Activated CD4-positive, CD25-positive, alpha-beta regulatory T cell (primary cell): ENCODE measurements around the gene MCTP1.

Experiments
- DNase-seq, 4 experiments: peaks; one replicate each; lab custom pipeline; 2025; lab: John Stamatoyannopoulos, UW

MCTP1 gene

DNA sequence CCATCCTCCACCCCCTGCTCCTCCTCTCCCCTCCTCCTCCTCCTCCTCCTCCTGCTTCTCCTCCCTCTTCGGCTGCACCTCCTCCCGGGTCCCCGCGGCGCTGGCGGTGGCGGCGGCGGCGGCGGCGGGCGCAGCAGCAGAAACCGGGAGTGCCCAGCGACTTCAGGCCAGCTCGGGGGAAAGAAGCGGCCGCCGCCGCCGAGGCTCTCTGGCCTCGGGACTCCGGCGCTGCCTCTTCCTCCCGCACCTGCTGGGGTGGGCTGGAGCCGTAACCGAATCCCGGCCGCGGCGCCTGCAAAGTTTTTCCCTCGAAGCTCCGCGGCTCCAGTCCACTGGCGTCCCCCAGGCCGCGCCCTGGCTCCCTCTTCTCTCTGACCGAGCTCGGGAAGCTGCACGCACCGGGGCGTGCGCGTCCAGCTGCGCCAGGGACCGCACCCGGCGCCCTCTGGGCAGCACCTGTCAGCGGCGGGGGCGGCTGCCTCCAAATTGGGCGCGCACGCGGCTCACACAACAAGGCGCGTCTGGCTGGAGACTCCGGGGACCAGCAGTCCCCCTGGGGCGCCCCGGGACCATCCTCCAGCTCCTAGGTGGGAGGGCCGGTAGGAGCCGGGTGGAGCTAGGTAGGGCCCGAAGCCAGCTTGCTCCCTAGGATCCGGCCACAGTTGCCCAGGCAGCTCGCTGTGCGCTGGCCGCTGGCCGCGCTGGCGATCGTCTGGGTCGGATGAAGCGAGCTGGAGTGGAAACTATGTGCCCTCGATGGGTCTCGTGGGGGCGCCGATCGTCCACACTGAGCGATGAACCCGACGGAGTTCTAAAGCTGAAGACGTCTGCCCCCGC lies at the start of gene MCTP1:
Gene MCTP1, minus strand, starts transcription at position 523 of the 837 bp plus-strand sequence.
- no peak for DNase-seq

GRCh38 chr5:95332158-95332557 lies 47.3 kb upstream of the MCTP1 start:
- DNase-seq = no peak

- DNase-seq = no peak
Measured at GRCh38 chr5:95331358-95331757, 46.5 kb upstream of the MCTP1 start.

DNA sequence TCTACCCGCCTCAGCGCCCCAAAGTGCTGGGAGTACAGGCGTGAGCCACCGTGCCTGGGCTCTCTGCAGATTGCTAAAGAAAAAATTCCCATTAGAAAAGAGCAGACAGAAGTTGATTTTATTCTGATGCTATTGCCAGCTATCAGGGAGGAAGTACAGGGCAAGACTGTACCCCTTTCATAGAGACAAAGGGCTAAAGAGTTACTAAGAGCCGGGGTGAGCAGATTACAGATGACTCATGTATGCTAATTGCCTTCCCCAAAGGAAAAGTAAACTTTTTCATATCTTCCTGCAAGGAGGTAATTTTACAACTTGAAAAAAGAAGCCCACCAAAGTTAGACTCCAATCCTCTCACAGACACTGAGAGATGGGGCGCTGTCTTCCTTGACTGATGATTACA lies 42.3 kb upstream of the MCTP1 start:
- no peak for DNase-seq

DNA sequence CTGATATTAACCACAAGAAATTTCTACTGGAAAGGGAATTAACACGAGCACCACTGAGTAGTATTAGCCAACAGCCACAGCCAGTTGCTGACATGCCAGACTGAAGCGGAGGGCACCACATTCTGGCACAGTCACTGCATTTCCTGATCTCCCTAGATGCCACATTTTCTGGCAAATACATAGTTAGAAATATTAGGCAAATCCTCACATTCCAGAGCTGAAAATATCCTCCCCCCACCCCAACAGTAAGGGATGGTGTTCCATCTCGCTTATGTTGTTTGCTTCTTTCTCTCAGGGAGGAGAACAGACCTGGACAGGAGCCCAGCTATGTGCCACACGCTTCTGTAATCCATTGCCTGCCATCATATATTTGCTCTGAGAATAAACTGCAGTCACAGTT lies 32.8 kb upstream of the MCTP1 start:
- DNase-seq = no peak

DNA sequence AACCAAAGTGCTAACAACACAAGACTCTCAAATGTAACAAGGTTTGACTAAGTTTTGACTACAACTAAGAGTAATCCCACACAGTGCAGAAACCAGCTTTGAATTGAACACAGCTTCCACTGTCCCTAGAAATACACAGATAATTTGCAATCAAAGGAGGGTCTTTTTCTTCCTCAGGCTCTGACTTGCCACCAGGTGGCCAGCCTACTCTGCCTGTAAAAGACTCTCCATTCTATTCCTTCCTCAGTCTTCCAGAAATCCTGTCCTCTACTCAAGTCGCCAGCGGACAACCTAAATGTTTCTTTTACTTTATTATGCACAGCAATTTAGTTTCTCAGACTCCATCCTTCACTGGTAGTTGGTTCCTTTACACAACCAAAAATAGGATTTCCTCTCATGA lies 32.2 kb upstream of the MCTP1 start:
- no peak for DNase-seq

DNA sequence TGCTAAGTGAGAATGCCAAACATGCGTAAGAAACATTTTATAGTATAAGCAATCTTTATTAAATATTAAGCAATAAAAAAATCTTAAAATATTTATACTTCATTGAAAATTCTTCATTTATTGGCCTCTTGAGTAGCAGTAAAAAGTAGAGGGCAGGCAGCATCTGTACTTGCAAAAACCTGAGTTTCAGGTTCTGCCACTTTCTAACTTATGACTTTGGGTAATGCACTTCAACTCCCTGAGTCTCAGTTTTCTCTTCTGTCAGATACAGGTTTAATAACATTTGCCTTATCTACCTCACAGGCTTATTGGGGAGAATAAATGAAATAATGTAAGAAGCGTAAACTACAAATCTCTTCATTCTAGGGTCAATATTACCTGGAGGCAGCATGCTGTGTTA lies 19.8 kb upstream of the MCTP1 start:
- DNase-seq = no peak

DNA sequence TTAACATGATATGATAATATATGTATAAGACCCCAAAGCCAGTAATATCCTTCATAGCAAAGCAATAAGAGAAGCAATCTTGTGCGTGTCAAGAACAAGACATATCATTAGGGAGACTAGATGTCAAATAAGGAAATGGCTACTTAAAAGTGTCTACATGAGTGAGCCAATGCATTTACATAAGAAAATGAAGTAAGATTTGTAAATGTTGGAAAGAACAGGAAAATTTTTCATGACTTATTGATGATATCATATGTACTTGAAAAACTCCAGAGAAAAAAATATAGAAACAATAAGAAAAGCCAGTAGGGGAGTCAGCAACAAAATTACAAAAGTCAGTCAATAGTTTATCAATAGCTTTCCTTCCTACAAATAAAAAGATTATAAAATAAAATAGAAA lies 13.8 kb upstream of the MCTP1 start:
- no peak for DNase-seq

DNA sequence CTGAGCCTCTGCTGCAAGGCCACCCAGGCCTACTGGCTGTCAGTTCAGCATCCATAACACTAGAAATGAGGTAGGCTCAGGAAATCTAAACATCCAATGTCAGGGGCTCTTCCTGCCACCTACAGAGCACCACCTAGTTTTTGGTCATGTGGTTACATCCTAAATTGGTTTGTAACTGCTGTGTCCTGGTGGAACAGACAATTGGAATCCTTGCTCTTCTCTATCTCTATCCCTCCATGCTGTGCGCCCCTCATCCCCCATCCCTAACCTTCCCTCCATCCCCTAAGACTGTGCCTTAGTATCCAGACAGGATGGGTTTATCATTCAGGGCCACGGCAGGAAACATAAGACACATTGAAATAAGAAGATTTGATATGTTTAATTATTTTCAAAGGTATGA lies 11.4 kb upstream of the MCTP1 start:
- no peak for DNase-seq

GRCh38 chr5:95285409-95285755 lies 488 bp upstream of the MCTP1 start:
- DNase-seq = no peak

DNA sequence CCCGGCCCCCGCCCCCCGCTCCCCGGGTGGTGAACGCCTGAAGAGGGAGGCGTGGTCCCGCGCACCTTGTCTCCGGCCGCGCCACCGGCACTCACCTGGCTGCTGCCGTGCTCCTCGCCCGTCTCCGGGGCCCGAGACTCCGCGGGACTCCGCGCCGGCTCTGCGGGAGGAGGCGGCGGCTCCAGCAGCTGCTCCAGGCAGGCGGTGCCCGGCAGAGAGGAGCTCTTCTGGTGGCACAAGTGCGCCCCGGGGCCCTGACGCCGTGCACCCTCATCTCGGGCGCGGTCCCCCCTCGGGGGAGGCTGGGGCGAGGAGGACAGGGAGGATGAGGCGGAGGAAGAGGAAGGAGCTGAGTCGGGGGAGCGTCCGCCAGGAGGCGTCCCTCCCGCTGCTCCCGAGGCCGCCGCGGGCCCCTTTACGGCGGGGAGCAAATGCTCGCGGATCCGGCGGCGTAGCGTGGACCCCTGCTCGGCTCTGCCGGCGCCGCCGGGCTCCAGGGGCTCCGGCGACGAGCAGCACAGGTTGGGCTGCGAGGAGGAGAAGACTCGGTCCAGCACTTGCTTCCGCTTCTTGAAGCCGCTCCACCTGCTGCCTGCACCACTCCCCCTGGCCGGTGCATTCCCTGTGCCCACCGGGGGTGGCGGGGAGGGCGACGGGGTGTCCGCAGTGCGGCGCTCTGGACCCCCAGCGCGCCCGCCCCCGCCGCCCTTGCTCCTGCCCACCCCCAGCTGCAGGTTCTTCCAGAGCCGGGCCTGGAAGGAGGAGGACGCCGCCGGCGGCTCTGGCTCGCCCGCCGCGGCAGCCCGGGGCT lies 928 bp downstream of the MCTP1 start:
- no peak for DNase-seq

- DNase-seq = no peak
Measured at GRCh38 chr5:95283022-95283615, 1.8 kb downstream of the MCTP1 start.

GRCh38 chr5:95281226-95281625 lies 3.7 kb downstream of the MCTP1 start:
- DNase-seq = no peak

DNA sequence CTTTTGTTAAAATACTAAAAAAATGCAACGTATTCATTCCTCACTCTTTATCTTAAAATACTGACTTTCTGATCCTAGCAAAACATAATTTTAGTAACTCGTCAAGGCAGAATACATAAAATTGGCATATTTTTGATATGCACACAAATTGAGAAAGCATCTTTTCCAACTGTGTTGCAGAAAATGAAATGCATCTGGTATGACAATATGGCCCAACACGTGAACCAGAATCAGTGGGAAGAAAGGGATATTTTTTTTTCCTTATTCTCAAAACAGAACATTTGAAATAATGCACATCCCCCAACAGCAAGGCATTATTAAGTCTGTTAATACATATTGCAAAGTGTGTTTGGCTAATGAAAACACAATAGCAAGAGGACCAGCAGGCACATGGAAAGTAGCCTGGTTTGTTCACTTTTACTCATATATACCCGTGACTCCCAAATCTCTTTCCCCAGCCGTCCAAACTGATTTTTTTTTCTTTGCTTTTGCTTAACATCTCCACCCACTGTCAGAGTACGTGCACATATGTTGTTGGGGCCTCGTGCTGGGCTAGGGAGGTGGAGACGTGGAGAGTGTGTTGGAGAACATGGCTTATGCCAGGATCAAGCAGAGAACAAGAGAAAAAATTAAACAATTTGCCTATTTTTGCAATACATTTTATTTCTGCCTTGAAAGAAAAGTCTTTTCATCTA lies 4.3 kb downstream of the MCTP1 start:
- DNase-seq = no peak

GRCh38 chr5:95274011-95274410 lies 10.9 kb downstream of the MCTP1 start:
- DNase-seq = no peak

GRCh38 chr5:95272316-95272929 lies 12.5 kb downstream of the MCTP1 start:
- DNase-seq = no peak

GRCh38 chr5:95262933-95263660 lies 21.8 kb downstream of the MCTP1 start:
- no peak for DNase-seq

DNA sequence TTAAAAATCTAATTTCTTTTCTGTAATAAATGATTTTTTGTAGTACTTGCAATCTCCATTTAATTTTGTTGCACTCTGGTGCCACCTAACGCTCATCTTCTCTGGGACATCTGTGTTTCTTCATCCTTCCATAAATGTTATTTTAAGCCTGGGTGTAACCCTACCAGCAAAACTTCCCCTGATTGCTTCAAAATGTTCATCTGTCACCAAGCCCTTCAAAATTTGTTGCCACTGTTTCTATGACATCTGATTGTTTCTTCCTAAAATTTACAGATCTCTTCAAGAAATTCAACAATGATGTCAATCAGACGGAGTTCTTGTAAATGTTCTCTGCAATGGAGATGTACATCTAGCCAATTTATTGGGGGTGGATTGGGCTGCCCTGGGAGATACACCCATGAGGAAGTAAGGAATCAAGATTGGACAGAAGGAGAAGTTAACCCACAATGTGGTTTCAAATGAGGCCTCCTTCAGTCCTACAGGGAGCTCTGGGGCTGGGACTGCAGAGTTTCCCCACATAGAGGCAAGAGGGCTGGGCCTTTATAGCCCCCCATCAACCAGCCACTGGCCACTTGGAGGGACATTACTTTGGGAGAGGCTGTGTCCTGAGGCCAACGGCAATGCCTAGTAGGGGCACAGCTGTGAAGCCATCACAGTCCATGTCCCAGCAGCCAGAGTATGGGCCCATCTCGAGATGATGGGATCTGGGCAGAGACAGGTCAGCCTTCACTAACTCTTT lies 23.3 kb downstream of the MCTP1 start:
- no peak for DNase-seq

DNA sequence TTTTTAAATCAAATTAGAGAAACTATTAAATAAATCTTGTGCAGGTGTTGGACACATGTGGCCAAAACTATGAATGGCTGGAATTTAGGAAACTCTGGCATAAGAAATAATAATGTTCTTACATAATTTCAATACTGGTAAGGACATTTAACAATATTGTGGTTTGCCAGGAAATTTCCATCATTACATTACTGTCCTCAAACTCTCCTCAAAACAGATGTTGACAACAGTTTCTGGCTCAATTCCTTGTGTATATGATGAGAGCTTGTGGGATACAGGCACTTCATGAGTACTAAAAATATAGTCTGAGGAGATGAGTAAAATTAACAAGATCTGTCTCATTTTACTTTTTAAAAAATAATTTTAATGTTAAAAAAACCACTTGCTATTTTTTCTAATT lies 27.9 kb downstream of the MCTP1 start:
- no peak for DNase-seq

DNA sequence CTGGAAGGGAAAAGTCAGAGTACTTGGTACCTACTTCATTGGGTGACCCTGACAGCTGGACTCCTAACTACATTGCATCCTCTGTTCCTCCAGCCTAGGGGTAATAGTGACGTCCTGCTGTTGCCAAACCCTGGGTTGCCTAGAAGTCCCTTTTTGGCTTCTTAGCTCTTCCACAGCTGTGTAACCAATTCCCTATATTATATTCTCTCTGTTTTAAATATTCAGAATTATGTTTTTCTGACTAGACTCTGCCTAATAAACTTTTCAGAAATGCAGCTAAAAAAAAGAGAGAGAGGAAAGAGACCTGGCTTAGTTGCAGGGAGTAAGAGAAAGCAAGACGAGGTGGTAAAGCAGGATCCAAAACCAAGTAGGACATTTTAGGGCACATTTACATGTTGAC lies 28.4 kb downstream of the MCTP1 start:
- DNase-seq = no peak

DNA sequence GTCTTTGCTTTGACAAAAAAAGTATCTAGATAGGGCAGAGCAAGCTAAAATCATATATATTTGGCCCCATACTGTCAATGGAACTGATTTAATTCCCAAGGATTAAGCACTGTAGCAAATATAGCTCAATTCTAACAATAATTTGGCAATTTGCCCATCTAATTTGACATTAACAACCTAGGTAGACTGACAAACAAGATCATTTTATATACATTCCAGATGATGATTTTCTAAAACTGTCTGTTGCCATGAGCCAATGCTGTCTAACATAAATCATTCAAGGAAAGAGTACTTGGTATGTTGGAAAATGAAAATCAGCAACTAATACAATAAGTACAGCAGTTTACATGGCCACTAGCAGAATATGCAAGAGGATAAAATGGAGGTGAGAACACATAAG lies 32.1 kb downstream of the MCTP1 start:
- no peak for DNase-seq
